Colonic mucosa (tissue), 4 donors: ENCODE measurements around the gene ADGRA1. TPM values are rescaled to one million over a fixed set of nuclear protein-coding genes. Genes with fewer than 3 reads are reported as not detected.

Source experiments
- DNase-seq: peaks from one replicate; pipeline ENCODE4 v3.0.0-alpha.2; 2020
- H3K27ac ChIP-seq: fragments of 200-600 bp; one replicate; pipeline ENCODE4 v1.8.0; 2021
- H3K27me3 ChIP-seq: fragments of 200-600 bp; one replicate; pipeline ENCODE4 v1.8.0; 2021
- H3K36me3 ChIP-seq: fragments of 200-600 bp; one replicate; pipeline ENCODE4 v1.8.0; 2021
- H3K4me1 ChIP-seq: fragments of 200-600 bp; one replicate; pipeline ENCODE4 v1.8.0; 2021; ENCODE audit warnings: mild to moderate bottlenecking
- H3K4me3 ChIP-seq: fragments of 200-600 bp; one replicate; pipeline ENCODE4 v1.8.0; 2021
- H3K9ac ChIP-seq, 2 donors: one replicate each; pipeline ENCODE4 v1.7.0; 2013; ENCODE audit warnings: control low read depth in 2 of 2, low read depth in 2 of 2, low read length in 2 of 2
- H3K9me3 ChIP-seq: fragments of 200-600 bp; one replicate; pipeline ENCODE4 v1.8.0; 2021
- CTCF ChIP-seq: fragments of 200-600 bp; IDR thresholded peaks from one replicate; pipeline ENCODE4 v1.8.0; 2022; ENCODE audit warnings: antibody characterized with exemption, mild to moderate bottlenecking
- intact Hi-C: fragments of 100-400 bp; cut with DNase I; formaldehyde crosslinking; loops from one replicate; pipeline ENCODE4 v1.14.1; 2022
- total RNA-seq, 2 donors: library from RNA; stranded (reverse); fragmentation: NEBNext Ultra II Directional in 1 of 2; extraction: Animal tissue kit (Norgen Biotek cat#: 25700) in 1 of 2; gene quantifications; one replicate each; pipeline ENCODE4 v1.2.1, GENCODE V29; 2021
- donor health status: healthy.
- donor health status: DM: no; HTN: no; CAD: no.
- donor health status: DM: no; HTN: no; CAD: no.

Gene ADGRA1
- total RNA-seq, 2 donors from 2014 or later, result not detected

GRCh38 chr10:133101416-133101810 is 13.7 kb downstream of the ADGRA1 start:
- no peak for TF ChIP-seq CTCF
- DNase-seq, result no peak
- intact Hi-C loops, result no loop called here
- Histone ChIP-seq H3K4me3 (no peak overlapping the region), H3K36me3 (no peaks in the 10 kb centered on the region), H3K4me1 (no peaks in the 10 kb centered on the region), H3K9me3 (no peaks in the 10 kb centered on the region), H3K9ac (no peak overlapping the region), H3K27ac (no peak overlapping the region), H3K27me3 (no peaks in the 10 kb centered on the region)

GRCh38 chr10:133102415-133103095 is 14.8 kb downstream of the ADGRA1 start:
- no peaks in the 10 kb centered on the region for H3K4me1 ChIP-seq
- no peaks in the 10 kb centered on the region for H3K9me3 ChIP-seq
- no peak overlapping the region for H3K27ac ChIP-seq
- no peak overlapping the region for H3K9ac ChIP-seq
- intact Hi-C loops, result no loop called here
- H3K27me3 ChIP-seq, result no peaks in the 10 kb centered on the region
- no peak overlapping the region for H3K4me3 ChIP-seq
- no peak for TF ChIP-seq CTCF
- no peak for DNase-seq
- H3K36me3 ChIP-seq, result no peaks in the 10 kb centered on the region

- Histone ChIP-seq H3K27ac (no peak overlapping the region), H3K9me3 (no peaks in the 10 kb centered on the region), H3K4me1 (no peaks in the 10 kb centered on the region), H3K36me3 (no peaks in the 10 kb centered on the region), H3K27me3 (no peaks in the 10 kb centered on the region), H3K9ac (no peak overlapping the region), H3K4me3 (no peak overlapping the region)
- TF ChIP-seq CTCF, result no peak
- intact Hi-C loops, result no loop called here
- no peak for DNase-seq
Measured at GRCh38 chr10:133103311-133103910, 15.7 kb downstream of the ADGRA1 start.

GRCh38 chr10:133104068-133104962 is 16.6 kb downstream of the ADGRA1 start:
- H3K9me3 ChIP-seq, result no peaks in the 10 kb centered on the region

More at GRCh38 chr10:133104068-133104962, 16.6 kb downstream of the ADGRA1 start:
- no peak for DNase-seq
- no peak overlapping the region for H3K9ac ChIP-seq
- no peaks in the 10 kb centered on the region for H3K27me3 ChIP-seq
- H3K4me1 ChIP-seq, result no peaks in the 10 kb centered on the region
- TF ChIP-seq CTCF, result no peak
- no peak overlapping the region for H3K27ac ChIP-seq
- intact Hi-C loops, result no loop called here
- H3K4me3 ChIP-seq, result no peak overlapping the region
- no peaks in the 10 kb centered on the region for H3K36me3 ChIP-seq
